ENCODE results near the gene M1AP. TPM values are rescaled to one million over a fixed set of nuclear protein-coding genes. Genes with fewer than 3 reads are reported as not detected.

The M1AP gene
- total RNA-seq, 1 experiment from 2014 or later, result not detected

GRCh38 chr2:74573747-74574562 lies 74.2 kb downstream of the M1AP start:
- CTCF ChIA-PET, result no interaction called here
- peaks cover 11% of the 10 kb centered on the region for H3K4me1 ChIP-seq (ENCODE audit: insufficient read depth, low read length)
- no peaks in the 10 kb centered on the region for H3K36me3 ChIP-seq (ENCODE audit: low read depth, low read length)
- no peaks in the 10 kb centered on the region for H3K9me2 ChIP-seq (replicated peaks; ENCODE audit: low read length)
- H3K9ac ChIP-seq (ENCODE audit: low read length), result no peak overlapping the region
- ATAC-seq, result peak; percentile 85
- H3F3A ChIP-seq (ENCODE audit: low read length, unreplicated experiment), result peaks cover 4% of the 10 kb centered on the region
- no peaks in the 10 kb centered on the region for H3K27me3 ChIP-seq (ENCODE audit: low read length)
- H3K4me3 ChIP-seq (ENCODE audit: low read length), result 0 out of 2 replicates have a peak overlapping the region, but pooled peaks have one; percentile 21
- no peaks in the 10 kb centered on the region for H3K9me3 ChIP-seq (ENCODE audit: low read length)
- H2AFZ ChIP-seq (ENCODE audit: low read length), result peak overlapping the region; percentile 54
- no peaks in the 10 kb centered on the region for H4K20me1 ChIP-seq (ENCODE audit: low read length)
- intact Hi-C loops (cut with micrococcal nuclease), result no loop called here
- no TSS peak for BruUV-seq (replicated peaks)
- peak overlapping the region; percentile 52 for H3K4me2 ChIP-seq (ENCODE audit: low read length)
- DNase-seq, result peak; percentile 72
- no peaks in the 10 kb centered on the region for H3K79me2 ChIP-seq (ENCODE audit: low read length)
- POLR2A ChIA-PET (ENCODE audit: unreplicated experiment), result no interaction called here
- TF ChIP-seq EZH2 (IDR thresholded peaks at IDR 0.05; ENCODE audit: low read length, unreplicated experiment), result no peak
- no peak for TF ChIP-seq CTCF (conservative IDR thresholded peaks at IDR 0.05; ENCODE audit: low read depth, low read length)
- no peak for TF ChIP-seq EZH2phosphoT487 (IDR thresholded peaks at IDR 0.05; ENCODE audit: borderline replicate concordance, low read length)
- peak overlapping the region; percentile 53 for H3K27ac ChIP-seq (ENCODE audit: low read length)

- Histone ChIP-seq H3K79me2 (ENCODE audit: low read length) (no peaks in the 10 kb centered on the region), H3K9ac (ENCODE audit: low read length) (no peak overlapping the region), H4K20me1 (ENCODE audit: low read length) (no peaks in the 10 kb centered on the region), H3K9me2 (replicated peaks; ENCODE audit: low read length) (no peaks in the 10 kb centered on the region), H3K4me2 (ENCODE audit: low read length) (no peak overlapping the region), H3K9me3 (ENCODE audit: low read length) (no peaks in the 10 kb centered on the region), H2AFZ (ENCODE audit: low read length) (no peak overlapping the region), H3K27me3 (ENCODE audit: low read length) (no peaks in the 10 kb centered on the region), H3K36me3 (ENCODE audit: low read depth, low read length) (no peaks in the 10 kb centered on the region), H3K4me1 (ENCODE audit: insufficient read depth, low read length) (peaks cover 27% of the 10 kb centered on the region), H3K4me3 (ENCODE audit: low read length) (no peak overlapping the region), H3K27ac (ENCODE audit: low read length) (no peak overlapping the region), H3F3A (ENCODE audit: low read length, unreplicated experiment) (peaks cover 4% of the 10 kb centered on the region)
- peak; percentile 28; the same call in 1 of the 2 replicates for TF ChIP-seq CTCF (conservative IDR thresholded peaks at IDR 0.05; ENCODE audit: low read depth, low read length)
- no peak for TF ChIP-seq EZH2phosphoT487 (IDR thresholded peaks at IDR 0.05; ENCODE audit: borderline replicate concordance, low read length)
- no peak for TF ChIP-seq EZH2 (IDR thresholded peaks at IDR 0.05; ENCODE audit: low read length, unreplicated experiment)
- ChIA-PET POLR2A (ENCODE audit: unreplicated experiment) (no interaction called here), CTCF (no interaction called here)
- BruUV-seq (replicated peaks), result no TSS peak
- DNase-seq (no peak), ATAC-seq (no peak)
- intact Hi-C loops (cut with micrococcal nuclease), result no loop called here
Observed at GRCh38 chr2:74572178-74572925, 75.8 kb downstream of the M1AP start.
